ENCODE results near the gene TNS1. TPM values are rescaled to one million over a fixed set of nuclear protein-coding genes. Genes with fewer than 3 reads are reported as not detected.
"Not testable (repeated sequence)": the region's sequence is repeated elsewhere in the genome, so short reads cannot be mapped to it uniquely, and the experiment has no call there.

The TNS1 gene
- polyA plus RNA-seq, 3 donors, result 60.6 to 72.4 (median 62.7) TPM

DNA sequence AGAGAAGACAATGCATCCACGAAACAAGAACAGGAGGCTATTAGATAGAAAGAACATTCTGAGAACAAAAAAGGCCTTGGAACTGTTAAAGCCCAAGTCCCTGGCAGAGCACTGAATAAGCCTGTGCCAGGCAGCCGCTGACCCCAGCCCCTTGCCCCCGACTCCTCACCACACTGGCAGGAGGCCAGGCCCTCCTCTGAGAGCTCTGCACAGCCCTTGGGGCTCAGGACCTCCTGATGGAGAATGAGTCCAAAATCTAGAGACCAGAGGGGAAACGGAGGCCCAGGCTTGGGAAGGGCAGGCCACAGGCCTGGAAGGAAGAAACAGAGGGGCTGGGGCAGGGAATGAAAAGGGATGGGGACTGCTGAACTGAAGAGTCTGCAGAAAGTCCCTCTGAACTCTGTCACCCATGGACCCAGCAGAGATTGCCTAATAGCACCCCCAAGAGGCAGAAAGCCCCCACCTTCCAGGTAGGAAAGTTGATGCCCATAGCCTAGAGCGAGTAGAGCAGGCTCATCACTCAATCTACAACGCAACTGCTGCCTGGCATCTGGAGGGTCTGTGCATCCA is 18.3 kb upstream of the TNS1 start:
- DNase-seq (ENCODE audit: extremely low read depth in 1 of 11, low read depth in 9 of 11, low spot score in 4 of 11), result no peak

DNA sequence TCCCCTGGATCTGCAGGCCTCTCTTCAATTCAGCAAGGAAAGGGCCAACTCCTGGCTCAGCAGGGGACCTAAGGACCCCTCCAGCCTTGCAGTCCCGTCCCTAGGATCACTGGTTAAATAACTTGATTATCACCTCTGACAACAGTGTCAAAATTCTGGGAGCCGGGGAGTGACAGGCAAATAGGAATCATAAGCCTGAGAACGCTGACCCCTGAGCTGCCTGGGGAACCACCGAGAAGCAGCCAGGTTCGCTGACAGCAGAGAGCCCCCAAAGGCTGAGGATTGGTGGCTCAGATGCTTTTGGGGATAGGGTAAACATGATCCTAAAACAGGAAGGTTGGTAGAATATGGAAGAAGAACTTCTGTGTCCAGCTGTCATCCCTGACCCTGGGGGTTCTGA is 17.5 kb upstream of the TNS1 start:
- DNase-seq (ENCODE audit: extremely low read depth in 1 of 11, low read depth in 9 of 11, low spot score in 4 of 11), result no peak

DNA sequence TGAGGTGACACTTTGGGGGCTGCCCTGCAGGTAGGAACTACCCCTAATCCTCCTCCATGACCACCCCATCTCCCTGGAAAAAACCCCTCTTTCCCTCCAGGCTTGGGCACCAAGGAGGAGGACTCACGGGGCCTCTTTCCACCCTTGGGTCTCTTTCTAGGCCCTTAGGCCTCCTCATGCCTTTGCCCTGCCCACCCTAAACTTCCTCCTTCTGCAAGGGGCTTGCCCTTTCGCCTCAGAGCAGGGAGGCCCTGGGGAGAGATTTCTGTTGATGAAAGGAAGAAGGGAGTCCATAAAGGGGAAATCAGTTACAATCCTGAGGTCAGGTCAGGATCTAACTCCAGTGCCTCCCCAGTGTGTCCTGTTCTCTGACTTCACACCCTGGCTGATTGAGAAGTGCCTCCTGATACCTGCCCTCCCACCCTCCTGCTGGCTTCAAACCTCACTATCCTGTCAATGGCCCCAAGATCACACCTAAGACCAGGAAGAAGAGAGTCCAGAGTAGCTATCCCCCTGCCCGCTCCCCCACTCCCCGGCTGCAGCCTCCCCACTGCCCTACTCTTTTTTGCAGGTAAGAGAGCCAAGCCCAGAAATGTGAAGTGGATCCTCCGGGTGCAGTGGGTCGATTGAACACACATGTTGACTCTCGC is 16.7 kb upstream of the TNS1 start:
- DNase-seq (ENCODE audit: extremely low read depth in 1 of 11, low read depth in 9 of 11, low spot score in 4 of 11), result no peak

DNA sequence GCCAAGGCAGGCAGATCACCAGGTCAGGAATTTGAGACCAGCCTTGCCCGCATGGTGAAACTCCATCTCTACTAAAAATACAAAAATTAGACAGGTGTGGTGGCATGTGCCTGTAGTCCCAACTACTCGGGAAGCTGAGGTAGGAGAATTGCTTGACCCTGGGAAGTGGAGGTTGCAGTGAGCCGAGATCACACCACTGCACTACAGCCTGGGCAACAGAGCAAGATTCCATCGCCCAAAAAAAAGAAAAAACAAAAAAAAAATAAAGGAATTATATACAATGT is 16.0 kb upstream of the TNS1 start:
- not testable (repeated sequence) for DNase-seq (ENCODE audit: extremely low read depth in 1 of 11, low read depth in 9 of 11, low spot score in 4 of 11)

DNA sequence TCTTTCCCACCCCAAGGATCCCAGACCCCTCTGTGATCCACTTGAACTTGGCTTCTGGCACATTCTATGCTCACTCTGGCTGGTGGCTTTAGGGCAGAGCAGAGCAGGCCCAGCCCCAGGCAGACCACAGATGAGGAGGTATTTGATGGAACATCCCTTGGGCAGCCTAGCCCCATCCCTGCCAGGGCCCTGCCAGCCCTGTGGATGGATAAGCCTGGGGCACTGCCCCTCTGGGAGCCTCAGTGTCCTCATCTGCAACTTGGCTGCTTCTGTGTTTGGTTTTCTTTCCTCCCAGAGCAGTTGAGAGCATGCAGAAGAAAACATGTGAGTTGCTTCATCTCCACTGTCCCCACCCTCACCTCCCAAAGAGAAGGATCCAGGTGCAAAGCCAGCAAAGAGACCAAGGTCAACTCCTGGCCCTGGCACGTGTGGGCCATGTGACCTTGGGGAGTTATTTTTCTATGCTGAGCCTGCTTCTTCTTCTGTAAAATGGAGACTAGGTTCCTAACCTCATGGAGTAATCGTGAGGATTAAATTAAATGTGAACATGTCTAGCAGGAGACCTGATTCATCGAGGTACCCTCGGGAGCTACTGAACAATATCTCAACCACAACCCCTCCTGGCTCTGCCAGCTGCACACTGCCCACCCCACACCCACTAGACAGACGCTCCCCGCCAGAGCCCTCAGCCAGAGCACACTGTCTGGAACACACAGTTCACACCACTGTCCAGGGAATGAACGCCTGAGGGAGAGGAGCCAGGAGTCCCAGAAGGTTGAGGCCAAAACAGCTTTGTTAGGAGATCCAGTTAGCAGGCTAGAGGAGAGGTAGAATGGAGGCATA is 14.6 kb upstream of the TNS1 start:
- DNase-seq (ENCODE audit: extremely low read depth in 1 of 11, low read depth in 9 of 11, low spot score in 4 of 11), result no peak

DNA sequence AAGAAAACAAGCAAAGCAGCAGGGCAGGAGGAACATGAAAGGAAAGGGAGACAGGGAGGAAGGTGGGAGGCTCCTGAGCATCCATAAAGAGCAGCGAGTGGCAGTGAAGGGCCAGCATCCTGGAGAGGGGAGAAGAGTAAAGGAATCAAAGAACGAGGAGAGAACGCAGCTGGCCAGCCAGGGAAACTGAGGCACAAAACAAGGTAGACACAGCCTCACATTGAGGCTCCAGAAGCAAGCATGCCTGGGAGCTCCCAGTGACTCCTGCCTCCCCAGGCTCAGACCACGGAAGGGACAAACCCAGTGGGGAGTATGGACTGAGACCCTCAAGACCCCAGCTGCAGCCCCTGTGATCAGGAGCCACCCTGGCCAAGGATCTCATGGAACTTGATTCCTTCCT is 14.0 kb upstream of the TNS1 start:
- no peak for DNase-seq (ENCODE audit: extremely low read depth in 1 of 11, low read depth in 9 of 11, low spot score in 4 of 11)

DNA sequence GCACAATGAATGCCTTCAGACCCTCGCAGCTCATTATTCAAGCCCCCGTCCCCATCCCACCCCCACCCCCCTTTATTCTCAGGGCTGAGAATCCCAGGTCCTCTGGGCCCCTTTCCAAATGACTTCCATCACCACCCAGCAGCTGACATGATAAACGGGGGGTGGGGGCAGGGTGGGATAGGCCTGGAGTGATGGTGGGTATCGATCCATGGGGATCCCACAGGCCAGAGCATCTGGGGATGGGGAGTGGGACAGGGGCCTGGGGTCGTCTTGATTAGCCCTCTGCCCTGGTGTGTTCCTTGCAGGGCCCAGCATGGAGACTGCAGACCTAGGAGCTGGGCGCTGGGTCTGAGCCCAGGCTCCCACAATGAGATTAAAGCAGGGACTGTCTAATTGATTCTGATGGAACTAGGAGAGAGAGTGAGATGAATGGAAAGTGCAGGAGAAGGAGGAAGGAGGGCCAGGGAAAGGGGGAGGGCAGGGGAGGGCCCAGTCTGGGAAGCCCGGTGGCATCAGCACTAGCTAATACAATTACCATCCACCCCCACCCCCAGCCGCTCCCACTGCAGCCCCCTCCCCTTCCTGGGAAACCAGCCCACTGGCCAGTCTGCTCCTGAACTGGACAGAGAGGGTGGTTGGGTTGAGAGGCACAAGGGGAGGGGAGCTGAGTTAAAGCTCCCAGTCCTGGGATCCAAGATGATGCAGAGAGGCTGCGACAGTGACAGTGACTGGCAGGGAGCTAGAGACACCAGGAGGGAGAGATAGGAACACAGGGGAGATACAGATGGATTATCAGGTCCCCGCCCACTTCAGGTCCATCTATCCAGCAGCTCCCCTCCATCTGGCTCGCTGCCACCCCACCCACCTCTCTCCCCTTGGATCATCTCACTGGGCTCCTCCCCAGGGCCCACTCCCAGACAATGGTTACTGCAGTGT is 13.1 kb upstream of the TNS1 start:
- no peak for DNase-seq (ENCODE audit: extremely low read depth in 1 of 11, low read depth in 9 of 11, low spot score in 4 of 11)

DNA sequence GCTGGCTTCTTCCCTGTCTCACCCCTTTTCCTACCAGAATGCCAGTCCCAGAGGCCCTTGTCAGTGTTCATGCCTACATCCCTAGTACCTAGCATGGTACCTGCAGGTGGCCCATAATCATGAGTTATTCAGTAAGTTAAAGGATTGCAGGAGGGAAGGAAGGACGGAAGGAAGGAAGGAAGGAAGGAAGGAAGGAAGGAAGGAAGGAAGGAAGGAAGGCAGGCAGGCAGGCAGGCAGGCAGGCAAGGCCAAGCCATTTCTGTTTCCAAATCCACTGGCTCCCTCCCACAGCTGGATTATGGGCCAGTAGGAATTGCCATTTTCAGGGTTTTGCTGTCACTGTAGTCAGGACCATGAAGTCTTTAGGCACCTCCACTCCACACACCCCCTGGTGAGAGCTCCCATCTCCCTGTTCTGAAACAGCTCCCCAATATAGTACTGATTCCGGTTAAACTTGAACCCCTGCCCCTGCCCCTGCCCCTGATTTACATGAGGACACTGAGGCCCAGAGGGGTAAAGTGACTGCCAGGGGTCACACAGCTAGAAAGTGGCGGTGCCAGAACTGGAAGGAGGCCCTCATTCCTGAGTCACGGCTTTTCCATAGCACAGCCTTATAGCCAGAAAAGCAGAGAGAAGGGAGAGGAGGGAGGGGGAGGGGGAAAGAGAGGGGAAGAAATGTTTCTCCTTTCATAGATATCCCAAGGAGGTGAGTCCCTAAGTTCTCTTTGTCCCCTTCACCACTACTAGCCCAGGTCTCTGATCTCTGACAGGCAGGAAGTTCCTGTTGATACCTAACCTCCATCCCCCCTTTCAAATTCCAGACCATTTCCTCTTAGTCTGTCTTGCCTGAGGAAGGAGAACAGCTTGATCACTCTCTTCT is 12.2 kb upstream of the TNS1 start:
- no peak for DNase-seq (ENCODE audit: extremely low read depth in 1 of 11, low read depth in 9 of 11, low spot score in 4 of 11)

DNA sequence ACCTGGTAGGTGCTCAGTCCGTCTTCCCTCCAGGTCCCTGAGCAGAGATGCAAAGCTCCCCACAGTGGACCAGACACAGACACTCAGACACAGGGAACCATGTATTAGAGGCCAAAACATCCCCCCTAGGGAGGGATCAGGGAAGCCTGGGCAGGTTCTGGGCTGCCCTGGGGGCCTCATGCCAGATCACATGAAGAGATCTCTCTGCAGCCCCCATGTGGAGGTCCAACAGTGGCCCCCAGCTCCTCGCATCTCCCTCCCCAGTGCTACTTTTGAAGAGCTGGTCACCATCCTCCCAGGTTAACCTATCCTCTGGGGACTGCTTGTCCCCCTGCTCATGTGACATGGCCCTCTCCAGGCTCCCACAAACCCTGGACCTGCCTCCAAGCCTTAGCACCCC is 10.5 kb upstream of the TNS1 start:
- DNase-seq (ENCODE audit: extremely low read depth in 1 of 11, low read depth in 9 of 11, low spot score in 4 of 11), result no peak

DNA sequence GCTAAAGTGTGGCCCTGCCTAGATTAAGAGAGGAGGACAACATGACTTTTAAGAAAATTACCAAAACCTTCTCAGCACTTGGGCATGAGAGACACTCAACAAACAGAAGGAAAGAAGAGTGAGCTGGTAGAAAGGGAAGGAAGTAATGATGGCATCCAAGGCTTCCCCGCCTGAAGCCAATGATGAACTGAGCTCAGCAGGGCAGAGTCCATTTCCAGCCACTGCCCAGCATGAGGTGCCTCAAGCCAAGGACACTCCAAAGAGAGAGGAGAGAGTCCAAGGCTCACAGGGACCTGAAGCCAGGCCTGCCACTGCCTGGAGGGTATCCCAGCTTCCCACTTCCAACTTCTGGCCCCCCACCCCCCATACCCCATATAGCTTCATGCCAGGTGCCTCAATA is 9.5 kb upstream of the TNS1 start:
- DNase-seq (ENCODE audit: extremely low read depth in 1 of 11, low read depth in 9 of 11, low spot score in 4 of 11), result no peak

DNA sequence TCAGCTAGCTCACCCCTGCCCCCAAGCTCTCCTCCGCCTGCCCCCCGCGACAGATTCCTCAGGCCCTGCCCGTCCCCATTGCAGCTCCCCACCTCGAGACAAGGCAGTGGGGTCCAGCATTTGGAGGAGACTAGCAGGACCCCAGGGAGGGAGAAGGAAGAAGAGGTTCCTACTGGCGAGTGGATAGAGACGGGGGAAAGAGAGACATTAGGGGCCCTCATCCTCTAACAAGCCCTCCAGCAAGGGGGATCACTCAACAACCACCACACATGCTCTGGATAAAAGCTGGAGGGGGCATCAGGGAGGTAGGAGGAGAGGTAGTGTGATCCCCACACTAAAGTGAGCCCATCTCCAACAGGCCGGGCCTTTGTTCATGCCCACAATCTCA is 8.9 kb upstream of the TNS1 start:
- DNase-seq (ENCODE audit: extremely low read depth in 1 of 11, low read depth in 9 of 11, low spot score in 4 of 11), result no peak

DNA sequence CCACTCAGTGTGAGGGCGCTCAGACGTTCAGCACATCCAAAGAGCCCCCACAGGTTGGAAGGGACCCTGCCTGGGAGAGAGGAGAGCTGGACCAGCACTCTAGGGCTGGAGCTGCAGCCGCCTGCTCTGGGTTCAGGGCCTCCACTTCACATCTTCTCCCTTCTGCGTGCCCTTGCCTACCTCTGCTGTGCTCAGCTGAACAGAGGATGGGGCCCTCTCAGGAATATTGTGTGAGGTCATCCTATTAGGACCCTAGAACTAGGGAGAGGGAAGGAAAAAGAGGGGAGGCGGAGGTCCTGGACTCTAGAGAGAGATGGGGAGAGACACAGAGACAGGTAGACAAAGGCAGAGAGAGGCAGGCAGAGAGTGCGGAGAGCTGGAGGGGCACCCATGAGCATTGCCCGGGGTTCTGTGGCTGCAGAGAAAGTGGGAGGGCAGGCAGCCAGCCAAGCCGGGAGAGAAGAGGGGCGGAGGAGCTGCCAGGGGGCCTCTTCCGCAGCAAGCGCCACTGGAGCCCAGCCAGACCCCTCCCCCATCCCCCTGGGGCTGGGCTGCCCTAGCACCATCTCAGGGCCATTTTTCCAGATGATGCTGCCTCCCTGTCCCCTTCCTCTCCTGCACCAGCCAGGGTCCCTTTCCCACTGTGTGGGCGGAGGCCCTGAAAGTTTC is 8.3 kb upstream of the TNS1 start:
- DNase-seq (ENCODE audit: extremely low read depth in 1 of 11, low read depth in 9 of 11, low spot score in 4 of 11), result no peak

DNA sequence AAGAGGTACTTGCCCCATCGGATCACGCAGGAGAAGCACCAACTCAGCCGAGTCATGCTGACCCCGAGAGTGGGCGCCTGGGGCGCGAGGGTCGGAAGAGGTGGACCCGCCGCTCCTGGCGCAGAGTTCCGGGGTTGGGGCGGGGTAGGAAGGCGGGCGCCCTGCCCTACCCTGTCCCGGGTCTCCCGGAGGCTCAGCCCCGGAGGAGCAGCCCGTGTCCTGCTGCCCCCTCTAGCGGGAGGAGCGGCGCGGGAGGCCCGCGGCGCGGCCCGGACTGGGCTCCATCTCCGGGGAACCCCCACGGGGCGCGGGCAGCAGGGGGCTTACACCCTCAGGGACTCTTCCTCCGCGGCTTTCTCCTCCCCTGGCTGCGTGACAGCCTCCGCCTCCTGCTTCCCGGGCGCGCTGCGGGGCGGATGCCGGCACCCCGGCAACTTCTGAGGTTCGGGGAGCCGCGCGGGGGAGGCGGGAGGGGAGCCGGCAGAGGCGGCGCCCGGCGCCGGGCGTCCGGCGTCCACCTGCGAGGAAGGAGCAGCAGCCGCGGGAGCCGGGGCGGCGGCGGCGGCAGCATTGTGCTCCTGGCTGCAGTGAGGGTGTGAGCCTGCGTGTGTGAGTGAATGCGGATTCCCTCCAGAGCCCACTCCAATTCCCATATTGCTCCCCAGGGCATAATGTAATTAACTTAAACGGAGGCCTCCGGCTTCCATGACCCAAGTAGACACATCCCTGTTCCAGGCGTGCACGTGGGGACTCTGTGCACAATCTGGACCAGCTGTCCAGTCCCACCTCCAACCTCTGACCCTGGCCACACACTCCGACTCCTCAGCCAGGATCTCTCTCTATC is 7.6 kb upstream of the TNS1 start:
- no peak for DNase-seq (ENCODE audit: extremely low read depth in 1 of 11, low read depth in 9 of 11, low spot score in 4 of 11)

DNA sequence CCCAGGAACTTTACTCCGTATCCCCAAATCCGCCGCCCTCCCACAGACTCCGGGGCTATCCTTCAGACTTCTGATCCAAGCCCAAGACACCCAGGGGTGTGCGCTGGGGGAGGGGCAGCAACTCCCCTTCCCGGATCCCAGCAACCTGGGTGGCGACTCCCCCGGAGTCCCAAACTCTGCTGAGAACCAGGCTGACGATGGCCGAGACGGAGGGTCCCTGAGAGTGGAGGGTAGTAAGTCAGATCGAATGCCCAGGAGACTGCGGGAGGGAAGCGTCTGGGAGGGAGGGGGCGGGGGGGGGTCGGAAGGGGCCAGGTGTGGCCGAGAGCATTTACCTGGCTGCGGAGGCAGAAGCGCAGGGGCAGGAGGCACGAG is 7.0 kb upstream of the TNS1 start:
- DNase-seq (ENCODE audit: extremely low read depth in 1 of 11, low read depth in 9 of 11, low spot score in 4 of 11), result no peak

DNA sequence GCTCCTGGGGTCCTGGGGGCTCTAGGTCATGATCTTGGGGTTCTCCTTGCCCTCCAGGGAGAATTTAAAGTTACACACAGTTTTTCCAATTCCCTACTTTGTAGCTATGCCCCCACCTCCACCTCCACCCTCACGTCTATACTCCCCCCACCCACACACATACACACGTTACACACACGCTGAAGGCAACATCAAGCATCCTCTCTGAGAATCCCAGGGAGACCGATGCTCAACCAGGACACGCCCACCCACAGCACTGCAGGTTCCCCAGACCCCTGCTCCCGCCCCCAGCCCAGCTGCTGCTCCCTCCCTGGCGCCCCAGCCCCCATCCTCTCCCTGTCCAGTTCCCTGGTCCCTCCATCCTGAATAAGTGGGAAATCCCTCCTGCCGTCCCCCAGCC is 6.4 kb upstream of the TNS1 start:
- DNase-seq (ENCODE audit: extremely low read depth in 1 of 11, low read depth in 9 of 11, low spot score in 4 of 11), result no peak

DNA sequence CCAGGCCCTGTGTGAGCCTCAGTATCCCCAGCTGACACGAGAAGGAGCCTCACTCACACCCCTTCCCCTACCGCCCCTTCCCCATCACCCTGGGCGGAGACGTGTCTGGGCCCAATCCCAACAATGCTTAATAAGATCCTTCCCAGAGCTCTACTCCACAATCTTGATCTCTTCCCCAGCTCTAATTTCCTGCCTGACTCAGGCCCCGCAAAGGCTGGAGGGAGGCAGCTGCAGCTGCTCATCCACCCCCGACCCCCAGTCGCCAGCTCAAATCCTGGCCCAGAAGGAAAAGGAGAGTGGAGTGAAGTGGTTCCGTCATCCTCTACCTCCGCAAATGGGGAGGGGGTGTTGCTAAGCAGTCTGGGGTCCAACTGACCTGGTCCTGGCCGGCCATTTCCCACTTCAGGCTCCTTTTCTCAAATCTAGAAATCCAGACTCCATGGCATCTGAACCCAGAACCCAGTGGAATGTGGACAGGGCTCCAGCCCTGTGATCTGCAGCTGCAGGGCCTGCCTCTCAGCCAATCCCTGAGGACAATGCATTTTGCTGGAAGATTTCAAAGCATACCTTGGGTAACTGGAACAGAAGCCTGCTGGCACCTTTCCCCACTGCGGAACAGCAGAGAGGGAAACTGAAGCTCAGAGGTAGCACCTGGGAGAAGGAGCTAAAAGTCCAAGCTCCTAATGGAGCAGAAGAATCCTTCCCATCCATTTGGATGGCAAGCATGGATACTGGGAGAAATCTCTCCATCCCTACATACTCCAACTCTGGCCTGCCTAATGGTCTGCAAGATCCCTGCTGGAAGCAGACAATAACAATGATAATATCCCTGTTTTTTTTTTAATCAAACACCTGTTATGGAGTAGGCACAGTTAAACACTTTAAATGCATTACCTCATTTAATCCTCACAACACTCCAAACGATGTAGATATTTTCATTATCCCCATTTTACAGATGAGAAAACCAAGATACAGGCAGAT is 5.6 kb upstream of the TNS1 start:
- DNase-seq (ENCODE audit: extremely low read depth in 1 of 11, low read depth in 9 of 11, low spot score in 4 of 11), result no peak

Measured in renal cortex interstitium (tissue), 11 donors.